ENCODE measurements around the gene TRIL.

Gene TRIL

GRCh38 chr7:28958235-28958979 lies at the start of gene TRIL:
Gene TRIL (minus strand): TSS chr7:28958330. CDS start chr7:28958046, 284 bp downstream.
- DNase-seq (ENCODE audit: low read depth in 2 of 2), result no peak

- DNase-seq (ENCODE audit: low read depth in 2 of 2), result no peak
Observed at GRCh38 chr7:29007127-29007526, 49.0 kb upstream of the TRIL start.

- no peak for DNase-seq (ENCODE audit: low read depth in 2 of 2)
Observed at GRCh38 chr7:29005829-29006228, 47.7 kb upstream of the TRIL start.

- no peak for DNase-seq (ENCODE audit: low read depth in 2 of 2)
Observed at GRCh38 chr7:29005406-29005805, 47.3 kb upstream of the TRIL start.

GRCh38 chr7:29003703-29004102 lies 45.6 kb upstream of the TRIL start:
- DNase-seq (ENCODE audit: low read depth in 2 of 2), result no peak

GRCh38 chr7:29000717-29001076 lies 42.6 kb upstream of the TRIL start:
- no peak for DNase-seq (ENCODE audit: low read depth in 2 of 2)

- no peak for DNase-seq (ENCODE audit: low read depth in 2 of 2)
Observed at GRCh38 chr7:28999895-29000716, 42.0 kb upstream of the TRIL start.

- no peak for DNase-seq (ENCODE audit: low read depth in 2 of 2)
Observed at GRCh38 chr7:28999427-28999826, 41.3 kb upstream of the TRIL start.

GRCh38 chr7:28998105-28998504 lies 40.0 kb upstream of the TRIL start:
- DNase-seq (ENCODE audit: low read depth in 2 of 2), result no peak

- DNase-seq (ENCODE audit: low read depth in 2 of 2), result no peak
Observed at GRCh38 chr7:28996836-28997235, 38.7 kb upstream of the TRIL start.

- DNase-seq (ENCODE audit: low read depth in 2 of 2), result no peak
Observed at GRCh38 chr7:28993371-28993770, 35.2 kb upstream of the TRIL start.

GRCh38 chr7:28992798-28993197 lies 34.7 kb upstream of the TRIL start:
- DNase-seq (ENCODE audit: low read depth in 2 of 2), result no peak

- DNase-seq (ENCODE audit: low read depth in 2 of 2), result peak; percentile 61 to 62
Observed at GRCh38 chr7:28990200-28990960, 32.2 kb upstream of the TRIL start.

GRCh38 chr7:28989211-28989980 lies 31.3 kb upstream of the TRIL start:
- no peak for DNase-seq (ENCODE audit: low read depth in 2 of 2)

GRCh38 chr7:28988810-28989209 lies 30.7 kb upstream of the TRIL start:
- peak; percentile 93 to 94 for DNase-seq (ENCODE audit: low read depth in 2 of 2)

GRCh38 chr7:28988091-28988490 lies 30.0 kb upstream of the TRIL start:
- DNase-seq (ENCODE audit: low read depth in 2 of 2), result no peak

- DNase-seq (ENCODE audit: low read depth in 2 of 2), result peak; percentile 73 to 74
Observed at GRCh38 chr7:28986765-28987110, 28.6 kb upstream of the TRIL start.

- DNase-seq (ENCODE audit: low read depth in 2 of 2), result no peak
Observed at GRCh38 chr7:28986028-28986764, 28.1 kb upstream of the TRIL start.

GRCh38 chr7:28984631-28985030 lies 26.5 kb upstream of the TRIL start:
- DNase-seq (ENCODE audit: low read depth in 2 of 2), result peak; percentile 82 to 84

GRCh38 chr7:28984217-28984616 lies 26.1 kb upstream of the TRIL start:
- DNase-seq (ENCODE audit: low read depth in 2 of 2), result no peak

Data from fibroblast of skin of left biceps (primary cell).